NCI-H2196 (cell line): ENCODE measurements around the gene NXT1.
A peak's percentile ranks its signal among the peaks of the same experiment; 100 is the strongest.
"Not testable (repeated sequence)": the region's sequence is repeated elsewhere in the genome, so short reads cannot be mapped to it uniquely, and the experiment has no call there.

Experiments
- DNase-seq: peaks from one replicate; lab custom pipeline; 2025; ENCODE audit not compliant: unreplicated experiment; lab: John Stamatoyannopoulos, UW

NXT1 gene

DNA sequence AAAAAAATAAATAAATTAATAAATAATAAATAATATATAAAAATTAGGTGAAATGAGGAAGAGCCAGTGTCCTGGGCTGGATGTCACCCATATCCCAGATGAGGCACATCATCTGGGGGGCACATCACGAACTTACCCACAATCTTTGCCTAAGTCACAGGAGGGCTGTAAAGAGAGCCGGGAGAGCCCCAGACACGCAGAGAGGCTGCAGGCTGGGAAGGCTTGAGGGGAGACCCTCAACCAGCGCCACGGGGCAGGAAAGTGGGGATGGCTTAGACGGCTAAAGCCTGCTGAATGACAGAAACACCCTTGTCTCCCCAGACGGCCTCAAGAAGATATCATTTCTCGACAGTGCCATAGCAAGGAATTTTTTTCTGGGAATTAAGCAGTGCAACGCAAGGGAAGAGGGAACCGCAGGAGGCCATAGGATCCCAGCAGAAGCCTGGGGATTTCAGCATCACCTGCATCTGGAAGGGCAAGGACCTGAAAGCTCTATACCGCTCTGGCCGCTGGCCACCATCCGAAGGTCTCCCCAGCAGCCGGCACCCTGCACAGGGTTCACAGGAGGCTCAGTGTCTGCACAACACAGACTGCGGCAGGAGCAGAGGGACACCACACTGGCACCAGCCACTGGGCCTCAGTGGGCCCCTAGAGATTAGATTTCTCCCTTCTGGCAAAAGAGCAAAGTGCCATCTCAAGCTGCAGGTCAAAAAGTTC is 22.8 kb upstream of the NXT1 start:
- DNase-seq: no peak

- DNase-seq: no peak
Observed at GRCh38 chr20:23331450-23332350, 18.9 kb upstream of the NXT1 start.

- DNase-seq: no peak
Observed at GRCh38 chr20:23332467-23332866, 18.1 kb upstream of the NXT1 start.

- no peak for DNase-seq
Observed at GRCh38 chr20:23334111-23334510, 16.5 kb upstream of the NXT1 start.

- DNase-seq: no peak
Observed at GRCh38 chr20:23335521-23335920, 15.1 kb upstream of the NXT1 start.

DNA sequence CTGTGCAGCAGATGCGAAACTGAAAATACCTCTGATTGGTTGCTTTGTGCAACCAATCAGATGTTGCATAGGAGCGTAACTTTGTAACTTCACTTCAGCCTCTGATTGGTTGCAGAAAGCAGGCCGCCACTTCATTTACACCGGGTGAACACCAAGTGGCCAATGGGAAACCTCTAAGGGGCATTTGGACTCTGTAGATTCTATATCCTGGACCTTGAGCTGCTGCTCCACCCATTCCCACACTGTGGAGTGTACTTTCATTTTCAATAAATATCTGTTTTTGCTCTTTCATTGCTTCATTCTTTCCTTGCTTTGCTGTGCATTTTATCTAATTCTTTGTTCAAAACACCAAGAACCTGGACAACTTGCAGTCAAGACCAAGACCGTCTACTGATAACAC is 14.1 kb upstream of the NXT1 start:
- DNase-seq: no peak

GRCh38 chr20:23337312-23337711 is 13.3 kb upstream of the NXT1 start:
- DNase-seq: no peak

- DNase-seq: no peak
Observed at GRCh38 chr20:23339986-23340385, 10.6 kb upstream of the NXT1 start.

GRCh38 chr20:23340524-23340923 is 10.1 kb upstream of the NXT1 start:
- peak; percentile 38 for DNase-seq

- DNase-seq: no peak
Observed at GRCh38 chr20:23341073-23341472, 9.5 kb upstream of the NXT1 start.

GRCh38 chr20:23343590-23343989 is 7.0 kb upstream of the NXT1 start:
- DNase-seq: no peak

DNA sequence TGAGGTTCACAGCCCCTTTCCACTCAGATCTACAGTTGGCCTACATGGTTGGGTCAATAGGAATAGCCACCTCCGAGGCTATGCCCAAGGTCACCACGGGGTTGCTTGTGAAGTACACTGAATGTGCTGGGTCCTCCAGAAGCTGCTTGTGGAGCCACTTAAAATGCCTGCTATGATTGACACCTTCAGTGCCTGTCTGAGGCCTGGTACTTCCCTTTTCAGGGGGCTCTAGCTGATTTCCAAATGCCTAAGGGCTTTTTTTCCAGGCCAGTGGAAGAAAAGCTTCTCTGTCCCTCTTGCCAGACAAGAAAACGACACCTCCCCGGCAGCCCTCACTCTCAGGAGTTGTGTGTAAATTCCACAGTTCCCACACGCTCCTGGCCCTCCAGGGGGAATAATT is 6.3 kb upstream of the NXT1 start:
- no peak for DNase-seq

DNA sequence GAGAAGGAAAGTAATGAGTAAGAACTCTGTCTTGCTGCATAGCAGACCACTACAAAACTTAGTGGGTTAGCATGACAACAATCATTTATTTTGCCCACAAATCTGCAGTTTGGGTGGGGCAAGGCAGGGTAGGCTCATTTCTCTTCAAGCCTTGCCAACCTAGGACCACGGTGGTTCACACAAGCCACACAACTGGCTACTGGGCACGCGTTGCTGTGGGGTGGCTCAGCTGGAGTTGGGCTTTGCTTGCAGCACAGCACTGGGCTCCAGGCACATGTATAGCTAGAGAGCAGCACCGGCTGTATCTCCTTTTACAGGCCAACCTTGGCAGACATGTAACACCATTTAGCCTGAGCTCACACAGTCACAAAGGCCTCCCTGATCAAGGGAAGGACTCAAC is 4.6 kb upstream of the NXT1 start:
- no peak for DNase-seq

GRCh38 chr20:23347791-23348190 is 2.8 kb upstream of the NXT1 start:
- DNase-seq: no peak

DNA sequence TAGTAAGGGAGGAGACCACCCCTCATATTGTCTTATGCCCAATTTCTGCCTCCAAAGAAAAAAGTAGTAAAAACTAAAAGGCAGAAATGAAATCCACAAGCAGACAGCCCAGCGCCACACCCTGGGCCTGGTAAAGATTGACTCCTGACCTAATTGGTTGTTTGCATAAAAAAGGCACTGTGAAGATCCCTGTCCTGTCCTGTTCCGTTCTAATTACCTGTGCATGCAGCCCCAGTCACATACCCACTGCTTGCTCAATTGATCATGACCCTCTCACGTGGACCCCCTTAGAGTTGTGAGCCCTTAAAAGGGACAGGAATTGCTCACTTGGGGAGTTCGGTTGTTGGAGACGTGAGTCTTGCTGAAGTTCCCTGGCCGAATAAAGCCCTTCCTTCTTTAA is 2.1 kb upstream of the NXT1 start:
- DNase-seq: not testable (repeated sequence)

DNA sequence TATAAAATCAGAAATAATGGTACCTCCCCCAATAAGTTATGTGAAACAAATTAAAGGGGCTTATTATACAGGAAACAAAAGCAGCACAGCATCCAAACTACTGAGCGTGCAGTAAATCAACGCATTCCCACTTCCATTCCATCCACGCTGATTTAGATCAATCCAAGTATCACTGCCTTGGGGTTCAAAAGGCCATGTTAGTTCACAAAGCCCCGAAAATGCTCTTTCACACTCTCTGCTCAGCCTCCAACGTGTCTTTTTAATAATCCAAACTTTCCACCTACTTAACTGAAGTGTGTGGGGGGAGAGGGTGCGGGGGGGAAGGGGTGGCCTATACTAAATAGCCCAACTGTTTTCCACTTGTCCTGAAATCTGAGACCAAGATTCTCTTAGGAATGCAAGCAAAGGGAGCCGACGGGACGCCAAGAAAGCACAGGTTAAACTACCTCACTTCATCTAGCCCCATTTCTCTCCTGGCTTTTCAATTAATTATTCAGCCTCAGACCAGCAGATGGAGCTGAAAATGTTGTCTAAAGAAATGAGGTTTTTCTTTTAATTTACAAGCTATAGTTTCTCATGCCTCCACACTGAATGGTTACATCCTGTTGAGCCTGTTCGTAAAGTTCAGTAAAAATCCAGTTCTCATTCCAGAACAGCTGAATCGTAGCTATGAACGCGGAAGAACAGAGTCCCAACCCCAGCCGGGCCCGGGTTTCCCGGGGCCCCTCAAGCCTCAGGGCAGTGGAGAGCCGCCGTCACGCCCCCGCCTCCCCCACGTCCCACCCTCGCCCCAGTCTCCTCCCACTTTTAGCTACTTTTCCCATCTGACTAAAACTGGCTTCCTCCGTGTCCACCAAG is 1.0 kb upstream of the NXT1 start:
- DNase-seq: peak; percentile 58

GRCh38 chr20:23350904-23351838 is 580 bp downstream of the NXT1 start:
- DNase-seq: peak; percentile 28

DNA sequence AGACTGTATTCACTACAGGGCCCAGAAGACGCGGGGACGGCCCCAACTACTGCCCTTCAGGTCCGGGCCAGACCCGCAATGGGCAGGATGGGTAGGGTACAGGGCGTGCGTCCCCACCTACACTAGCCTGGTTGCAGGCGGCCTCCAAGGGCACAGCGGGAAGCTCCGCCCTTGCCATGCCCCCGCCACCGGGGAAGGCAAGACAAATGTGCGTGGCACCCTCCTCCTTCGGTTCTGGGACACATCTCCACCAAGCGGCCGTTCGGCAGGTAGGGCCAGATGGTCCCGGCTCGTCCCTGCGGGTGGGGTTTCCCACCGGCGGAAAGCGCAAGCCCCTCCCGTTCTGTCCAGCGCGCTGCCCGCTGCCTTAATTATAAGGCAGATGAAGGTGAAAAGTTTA is 5.6 kb downstream of the NXT1 start:
- DNase-seq: no peak

DNA sequence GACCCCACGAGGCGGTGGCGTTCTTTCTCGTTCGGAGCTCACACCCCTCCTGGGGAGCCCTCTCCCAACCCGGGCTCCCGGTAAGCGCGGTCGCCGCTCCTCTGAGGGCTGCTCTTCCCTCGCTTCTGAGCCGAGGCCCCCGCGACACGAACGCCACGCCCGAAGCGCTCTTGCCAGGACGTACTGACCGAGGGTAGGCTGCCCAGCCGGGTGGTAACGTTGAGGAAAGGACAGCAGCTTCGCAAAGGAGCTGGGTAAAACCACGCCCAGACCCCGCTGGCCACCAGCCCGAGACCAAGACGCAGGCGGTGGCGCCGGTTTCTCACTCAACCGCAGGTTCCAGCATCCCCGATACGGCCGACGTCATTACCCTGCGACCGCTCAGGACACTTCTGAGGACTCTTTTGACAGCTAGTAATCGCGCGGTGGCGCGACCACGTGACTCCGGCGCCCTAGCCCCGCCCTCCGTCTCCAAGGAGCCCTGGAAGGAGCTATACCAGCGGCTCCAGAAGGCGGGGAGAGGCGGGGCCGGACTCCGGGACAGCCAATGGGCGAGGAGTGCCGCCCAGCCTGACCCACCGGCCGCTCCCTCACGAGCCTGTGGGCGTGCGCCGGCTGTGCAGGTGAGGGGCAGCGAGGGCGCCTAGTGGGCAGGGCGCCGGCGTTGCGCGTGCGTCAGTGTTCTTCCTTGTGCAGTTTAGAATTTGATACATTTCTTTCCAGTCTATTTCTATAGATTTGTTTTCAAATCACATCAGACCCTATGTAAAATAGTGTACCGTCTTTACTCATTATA is 7.4 kb downstream of the NXT1 start:
- DNase-seq: peak; percentile 99

DNA sequence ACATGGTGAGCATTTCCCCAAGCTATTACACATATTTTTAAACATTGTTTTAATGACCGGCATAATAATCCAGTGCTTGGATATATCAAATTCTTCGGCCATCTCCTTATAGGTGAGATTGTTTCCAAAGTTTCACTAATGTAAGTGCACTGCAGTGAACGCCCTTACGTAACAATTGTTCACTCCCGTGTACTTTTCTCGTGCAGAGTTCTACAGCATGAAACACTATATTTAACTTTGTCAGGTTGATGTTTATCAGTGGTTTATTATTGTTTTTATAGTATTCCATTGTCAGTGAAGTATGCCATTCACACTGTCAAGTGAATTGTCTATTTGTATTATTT is 7.9 kb downstream of the NXT1 start:
- DNase-seq: no peak
